PC-3 (cell line): ENCODE measurements around the gene MYLK. TPM values are rescaled to one million over a fixed set of nuclear protein-coding genes. Genes with fewer than 3 reads are reported as not detected.

ENCODE experiments used
- ATAC-seq: fragments of 200-7000 bp; cut with Tn5 transposase; 2 replicates; pipeline ENCODE4 v1.9.1; 2020; ENCODE audit warnings: mild to moderate bottlenecking, moderate library complexity
- BruUV-seq: library from RNA; stranded (reverse); fragments of 400-500 nt; replicated peaks from 2 replicates; lab custom pipeline; 2021; lab: Mats Ljungman, UMichigan
- CTCF ChIA-PET: fragments of 300-600 bp; sonication (Branson Sonifier 250); formaldehyde crosslinking; loops from one replicate; lab custom pipeline; 2022; ENCODE audit warnings: antibody characterized with exemption; lab: Charles Lee
- POLR2A ChIA-PET: fragments of 300-600 bp; sonication (Branson Sonifier 250); formaldehyde crosslinking; loops from one replicate; lab custom pipeline; 2022; ENCODE audit warnings: antibody characterized with exemption; ENCODE audit not compliant: unreplicated experiment; lab: Charles Lee
- DNase-seq: peaks from one replicate; pipeline ENCODE4 v3.0.0-alpha.2; 2015
- H2AFZ ChIP-seq: fragments of 300-600 bp; sonication (generic); 2 replicates; pipeline ENCODE4 v1.6.0; 2016; ENCODE audit warnings: antibody characterized with exemption, low read length
- H3F3A ChIP-seq: fragments of 300-600 bp; sonication (generic); one replicate; pipeline ENCODE4 v1.6.0; 2017; ENCODE audit warnings: antibody characterized with exemption, low read length, control low read depth, mild to moderate bottlenecking; ENCODE audit not compliant: unreplicated experiment
- H3K27ac ChIP-seq: fragments of 300-600 bp; sonication (generic); 2 replicates; pipeline ENCODE4 v1.5.1; 2016; ENCODE audit warnings: mild to moderate bottlenecking, low read length
- H3K27me3 ChIP-seq: fragments of 300-600 bp; sonication (generic); 2 replicates; pipeline ENCODE4 v1.6.1; 2016; ENCODE audit warnings: low read length, mixed read lengths
- H3K36me3 ChIP-seq: fragments of 300-600 bp; sonication (generic); 2 replicates; pipeline ENCODE4 v1.6.1; 2016; ENCODE audit warnings: low read depth, mixed run types, low read length, mixed read lengths
- H3K4me1 ChIP-seq: fragments of 300-600 bp; sonication (generic); 2 replicates; pipeline ENCODE4 v1.5.1; 2016; ENCODE audit warnings: low read length; ENCODE audit not compliant: insufficient read depth
- H3K4me2 ChIP-seq: fragments of 300-600 bp; sonication (generic); 2 replicates; pipeline ENCODE4 v1.6.0; 2016; ENCODE audit warnings: low read length
- H3K4me3 ChIP-seq: fragments of 300-600 bp; sonication (generic); 2 replicates; pipeline ENCODE4 v1.5.1; 2016; ENCODE audit warnings: mild to moderate bottlenecking, low read length, mixed read lengths
- H3K79me2 ChIP-seq: fragments of 300-600 bp; sonication (generic); 2 replicates; pipeline ENCODE4 v1.6.1; 2017; ENCODE audit warnings: low read length, mixed read lengths
- H3K9ac ChIP-seq: fragments of 300-600 bp; sonication (generic); 2 replicates; pipeline ENCODE4 v1.6.0; 2016; ENCODE audit warnings: mild to moderate bottlenecking, low read length
- H3K9me2 ChIP-seq: fragments of 300-600 bp; sonication (generic); replicated peaks from 2 replicates; pipeline ENCODE4 v1.6.1; 2016; ENCODE audit warnings: mixed run types, low read length, mixed read lengths
- H3K9me3 ChIP-seq: fragments of 300-600 bp; sonication (generic); 2 replicates; pipeline ENCODE4 v1.6.1; 2016; ENCODE audit warnings: low read length, mixed read lengths
- H4K20me1 ChIP-seq: fragments of 300-600 bp; sonication (generic); 2 replicates; pipeline ENCODE4 v1.6.1; 2016; ENCODE audit warnings: low read length, mixed read lengths
- EZH2 ChIP-seq: fragments of 300-600 bp; sonication (generic); IDR thresholded peaks from one replicate; pipeline ENCODE4 v1.6.1; 2017; ENCODE audit warnings: antibody characterized with exemption, mild to moderate bottlenecking, low read length; ENCODE audit not compliant: unreplicated experiment
- EZH2phosphoT487 ChIP-seq: fragments of 300-600 bp; sonication (generic); IDR thresholded peaks from 2 replicates; pipeline ENCODE4 v1.6.1; 2018; ENCODE audit warnings: mild to moderate bottlenecking, antibody characterized with exemption, low read length, borderline replicate concordance
- intact Hi-C: fragments of 100-400 bp; cut with micrococcal nuclease; formaldehyde crosslinking; loops from 2 replicates; pipeline ENCODE4 v1.9.0; 2023
- total RNA-seq: library from RNA; depleted of rRNA; stranded (reverse); fragments of >200 nt; gene quantifications from 2 replicates; pipeline ENCODE4 v1.2.3, GENCODE V29; 2014
- TF ChIP-seq, protein P1 (sequence below): fragments of 300-600 bp; sonication (generic); conservative IDR thresholded peaks from 2 replicates; pipeline ENCODE4 v1.5.1; 2017; ENCODE audit warnings: antibody characterized with exemption, low read depth, mild to moderate bottlenecking, low read length

Gene MYLK
- total RNA-seq, 1 experiment from 2014 or later, result 6.9 TPM

DNA sequence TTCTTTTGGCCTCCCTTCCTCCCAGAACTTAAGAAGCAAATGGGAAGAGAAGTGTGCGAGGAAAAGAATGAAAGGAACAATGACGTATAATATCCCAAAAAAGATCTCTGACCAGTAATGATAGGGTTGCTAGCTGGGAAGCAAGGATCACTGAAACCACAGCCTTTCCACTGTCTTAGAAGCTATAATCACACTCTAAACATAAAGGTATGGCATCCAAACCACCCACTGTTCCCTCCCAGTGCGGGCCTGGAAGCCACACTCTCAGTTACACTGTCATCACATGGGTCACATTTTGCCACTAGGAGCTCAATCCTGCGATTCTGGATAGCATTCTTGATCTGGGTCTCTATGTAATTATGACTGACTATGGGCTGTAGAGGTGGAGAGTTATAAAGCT lies 167.7 kb downstream of the MYLK start:
- BruUV-seq, result no TSS peak
- H3K9ac ChIP-seq, result no peak overlapping the region
- no peaks in the 10 kb centered on the region for H3F3A ChIP-seq
- no peak overlapping the region for H3K4me2 ChIP-seq
- intact Hi-C loops, result no loop called here
- ChIA-PET POLR2A (no interaction called here), CTCF (no interaction called here)
- H2AFZ ChIP-seq, result no peak overlapping the region
- ATAC-seq (no peak), DNase-seq (no peak)
- H4K20me1 ChIP-seq, result no peaks in the 10 kb centered on the region
- no peaks in the 10 kb centered on the region for H3K4me1 ChIP-seq
- no peaks in the 10 kb centered on the region for H3K27me3 ChIP-seq
- no peaks in the 10 kb centered on the region for H3K36me3 ChIP-seq
- TF ChIP-seq EZH2phosphoT487 (no peak), EZH2 (no peak)
- TF ChIP-seq, protein P1, sequence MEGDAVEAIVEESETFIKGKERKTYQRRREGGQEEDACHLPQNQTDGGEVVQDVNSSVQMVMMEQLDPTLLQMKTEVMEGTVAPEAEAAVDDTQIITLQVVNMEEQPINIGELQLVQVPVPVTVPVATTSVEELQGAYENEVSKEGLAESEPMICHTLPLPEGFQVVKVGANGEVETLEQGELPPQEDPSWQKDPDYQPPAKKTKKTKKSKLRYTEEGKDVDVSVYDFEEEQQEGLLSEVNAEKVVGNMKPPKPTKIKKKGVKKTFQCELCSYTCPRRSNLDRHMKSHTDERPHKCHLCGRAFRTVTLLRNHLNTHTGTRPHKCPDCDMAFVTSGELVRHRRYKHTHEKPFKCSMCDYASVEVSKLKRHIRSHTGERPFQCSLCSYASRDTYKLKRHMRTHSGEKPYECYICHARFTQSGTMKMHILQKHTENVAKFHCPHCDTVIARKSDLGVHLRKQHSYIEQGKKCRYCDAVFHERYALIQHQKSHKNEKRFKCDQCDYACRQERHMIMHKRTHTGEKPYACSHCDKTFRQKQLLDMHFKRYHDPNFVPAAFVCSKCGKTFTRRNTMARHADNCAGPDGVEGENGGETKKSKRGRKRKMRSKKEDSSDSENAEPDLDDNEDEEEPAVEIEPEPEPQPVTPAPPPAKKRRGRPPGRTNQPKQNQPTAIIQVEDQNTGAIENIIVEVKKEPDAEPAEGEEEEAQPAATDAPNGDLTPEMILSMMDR, result no peak
- no peaks in the 10 kb centered on the region for H3K79me2 ChIP-seq
- no peak overlapping the region for H3K27ac ChIP-seq
- H3K9me2 ChIP-seq, result no peaks in the 10 kb centered on the region
- no peaks in the 10 kb centered on the region for H3K9me3 ChIP-seq
- H3K4me3 ChIP-seq, result no peak overlapping the region

- no peak overlapping the region for H3K4me2 ChIP-seq
- no peaks in the 10 kb centered on the region for H3K79me2 ChIP-seq
- no peak overlapping the region for H3K9ac ChIP-seq
- H3K9me2 ChIP-seq, result no peaks in the 10 kb centered on the region
- no peak for TF ChIP-seq EZH2phosphoT487
- TF ChIP-seq, protein P1, result no peak
- no peak for TF ChIP-seq EZH2
- H4K20me1 ChIP-seq, result no peaks in the 10 kb centered on the region
- no peaks in the 10 kb centered on the region for H3K9me3 ChIP-seq
- no peak overlapping the region for H3K27ac ChIP-seq
- ChIA-PET POLR2A (no interaction called here), CTCF (no interaction called here)
- no TSS peak for BruUV-seq
- ATAC-seq (no peak), DNase-seq (no peak)
- intact Hi-C loops, result no loop called here
- no peak overlapping the region for H2AFZ ChIP-seq
- no peaks in the 10 kb centered on the region for H3F3A ChIP-seq
- H3K4me3 ChIP-seq, result no peak overlapping the region
- H3K27me3 ChIP-seq, result no peaks in the 10 kb centered on the region
- H3K4me1 ChIP-seq, result no peaks in the 10 kb centered on the region
- no peaks in the 10 kb centered on the region for H3K36me3 ChIP-seq
These were observed 170.9 kb downstream of the MYLK start for GRCh38 chr3:123713211-123713610.

DNA sequence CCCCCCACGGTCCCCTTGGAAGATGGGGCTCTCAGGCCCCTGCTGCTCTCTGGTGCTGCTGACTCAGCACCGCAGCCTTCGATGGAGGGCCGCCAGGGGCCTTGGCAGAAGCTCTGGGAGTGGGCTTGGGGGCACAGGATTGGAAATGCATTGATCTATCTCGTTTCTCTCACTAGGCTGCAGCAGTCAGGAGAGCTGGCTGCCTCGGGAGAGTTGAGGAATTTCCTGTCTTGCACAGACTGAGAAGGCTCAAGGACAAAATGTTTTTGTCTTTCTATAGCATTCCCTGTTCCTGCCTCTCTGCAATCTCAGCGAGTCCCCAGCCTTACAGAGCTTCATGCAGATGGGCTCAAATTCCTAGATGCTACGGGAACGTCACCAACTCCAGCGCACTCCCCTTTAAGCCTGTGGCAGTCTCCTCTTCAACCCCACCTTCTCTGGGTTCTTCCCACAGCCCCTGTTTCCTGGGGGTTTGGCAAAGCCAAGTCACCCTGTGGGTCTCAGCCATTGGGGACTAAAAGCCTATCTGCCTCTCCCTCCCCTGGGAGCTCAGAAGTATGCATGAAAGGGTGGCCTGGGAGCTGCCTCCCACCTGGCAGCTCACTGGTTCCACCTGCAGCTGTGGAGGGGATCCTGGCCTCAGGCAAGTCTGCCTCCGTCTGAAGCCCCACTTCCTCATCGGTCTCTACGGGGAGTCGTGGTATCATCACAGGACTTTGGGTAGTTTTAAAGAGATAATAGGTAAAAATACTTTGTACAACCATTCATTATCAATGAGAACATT lies 171.9 kb downstream of the MYLK start:
- Histone ChIP-seq H3K27ac (no peak overlapping the region), H3K79me2 (no peaks in the 10 kb centered on the region), H3K36me3 (no peaks in the 10 kb centered on the region), H3F3A (no peaks in the 10 kb centered on the region), H4K20me1 (no peaks in the 10 kb centered on the region), H3K4me1 (no peaks in the 10 kb centered on the region), H3K4me3 (no peak overlapping the region), H3K9me3 (no peaks in the 10 kb centered on the region), H3K27me3 (no peaks in the 10 kb centered on the region), H2AFZ (no peak overlapping the region), H3K9ac (no peak overlapping the region), H3K9me2 (no peaks in the 10 kb centered on the region), H3K4me2 (no peak overlapping the region)
- CTCF ChIA-PET, result no interaction called here
- no peak for TF ChIP-seq EZH2
- no peak for TF ChIP-seq EZH2phosphoT487
- TF ChIP-seq, protein P1, result no peak
- no peak for ATAC-seq
- BruUV-seq, result no TSS peak
- intact Hi-C loops, result no loop called here
- DNase-seq, result no peak
- POLR2A ChIA-PET, result no interaction called here
